GM19240 (cell line): Measurements from ENCODE around the gene LARGE1.

ENCODE experiments used
- DNase-seq: peaks from one replicate; pipeline ENCODE4 v3.0.0; 2011; ENCODE audit warnings: low spot score; ENCODE audit not compliant: insufficient read length

The LARGE1 gene

DNA sequence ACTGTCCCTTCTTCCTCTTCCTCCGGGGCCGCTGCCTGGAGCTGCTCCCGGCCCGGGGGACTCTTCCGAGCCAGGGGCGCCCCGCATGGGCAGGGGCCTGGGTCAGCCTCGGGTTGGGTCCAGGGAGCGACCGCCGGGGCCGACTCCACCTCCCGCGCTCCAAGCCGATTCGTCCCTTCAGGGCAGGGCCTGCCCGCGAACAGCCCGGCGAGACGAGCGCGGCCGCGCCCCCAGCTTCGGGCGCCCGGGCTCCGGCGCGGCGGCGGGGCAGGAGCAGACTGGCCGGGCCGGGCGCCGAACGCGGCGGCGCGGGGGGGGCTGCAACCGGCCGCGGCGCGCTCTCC, at the start of gene LARGE1:
TSS of gene LARGE1 (minus strand) at position 280 of the 344 bp plus-strand sequence.
- DNase-seq: no peak

DNA sequence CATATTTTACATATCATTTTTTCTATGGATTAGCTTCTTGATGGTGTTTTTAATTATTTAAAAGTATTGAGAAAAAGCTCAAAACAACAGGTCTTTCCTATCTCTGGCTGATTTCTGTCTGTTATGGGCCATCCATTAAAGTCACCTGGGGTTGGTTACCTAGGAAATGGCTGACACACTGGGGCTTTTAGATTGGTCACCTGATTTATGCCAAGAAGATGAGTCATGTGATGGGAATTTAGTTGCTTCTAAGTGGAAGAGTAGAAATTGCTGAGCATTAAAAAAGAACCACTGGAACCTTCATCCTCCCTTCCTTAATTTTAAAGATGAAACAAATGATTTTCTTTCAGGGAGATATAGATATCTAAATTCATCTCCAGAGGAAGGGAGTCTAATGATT, 48.8 kb upstream of the LARGE1 start:
- DNase-seq: no peak

DNA sequence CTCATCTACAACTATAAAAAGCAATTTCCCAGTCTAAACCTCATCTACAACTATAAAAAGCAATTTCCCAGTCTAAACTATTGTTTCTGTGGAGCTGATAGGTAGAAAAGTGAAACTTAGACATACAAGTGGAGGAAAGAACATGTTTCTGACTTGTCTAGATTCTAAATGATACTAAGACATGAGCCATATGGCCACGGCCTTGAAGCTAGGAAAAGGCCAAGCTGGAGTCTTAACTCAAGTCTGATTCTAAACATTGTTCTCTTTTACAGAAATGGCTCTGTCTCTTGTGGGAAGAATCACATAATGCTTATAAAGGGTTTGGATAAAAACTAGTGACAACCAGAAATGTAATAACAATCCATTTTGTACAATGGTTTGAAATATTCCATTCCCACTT, 43.8 kb upstream of the LARGE1 start:
- no peak for DNase-seq

DNA sequence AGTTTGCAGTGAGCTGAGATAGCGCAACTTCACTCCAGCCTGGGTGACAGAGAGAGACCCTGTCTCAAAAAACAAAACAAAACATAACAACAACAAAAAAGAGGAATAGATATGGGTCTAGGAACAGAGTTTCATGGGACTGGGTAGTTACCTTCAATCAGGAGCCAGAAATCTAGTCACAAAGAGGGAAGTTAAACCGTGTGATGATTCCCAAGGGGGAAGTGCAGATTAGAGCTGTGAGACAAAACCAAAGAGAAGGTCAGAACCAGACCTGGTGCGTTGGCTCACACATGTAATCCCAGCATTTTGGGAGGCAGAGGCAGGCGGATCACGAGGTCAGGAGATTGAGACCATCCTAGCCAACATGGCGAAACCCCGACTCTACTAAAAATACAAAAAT, 42.1 kb upstream of the LARGE1 start:
- no peak for DNase-seq

DNA sequence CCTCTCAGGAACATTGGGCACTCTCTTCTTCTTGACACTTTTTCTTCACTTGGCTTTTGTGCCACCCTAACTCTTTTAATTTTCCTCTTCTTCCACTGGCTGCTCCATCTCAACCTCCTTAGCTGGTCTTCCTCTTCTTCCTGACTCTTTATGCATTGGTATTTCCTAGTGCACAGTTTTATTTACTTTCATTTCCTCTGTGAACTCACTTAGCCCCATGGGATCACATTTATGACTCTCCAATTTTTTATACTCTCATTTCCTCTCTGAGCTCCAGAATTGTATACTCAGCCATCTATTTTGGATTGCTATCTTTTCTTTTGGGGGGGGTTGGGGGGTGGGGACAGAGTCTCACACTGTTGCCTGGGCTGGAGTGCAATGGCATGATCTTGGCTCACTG, 38.5 kb upstream of the LARGE1 start:
- DNase-seq: no peak

DNA sequence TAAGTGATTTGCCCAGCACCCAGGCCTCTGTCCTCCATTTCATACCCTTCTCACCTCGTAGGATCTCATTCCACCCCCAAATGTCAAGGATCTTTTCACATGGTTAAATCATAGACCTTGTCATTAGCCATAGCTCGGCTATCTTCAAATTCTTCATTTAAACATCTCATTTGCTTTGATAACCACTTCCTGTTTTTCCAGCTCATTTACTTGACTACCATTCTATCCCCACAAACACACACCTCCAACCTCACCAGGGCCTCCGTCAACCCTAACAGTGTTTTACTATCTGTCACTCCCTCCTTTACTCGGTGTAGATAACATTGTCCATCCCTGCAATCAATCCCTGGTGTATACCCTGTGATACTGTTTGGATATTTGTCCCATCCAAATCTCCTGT, 36.8 kb upstream of the LARGE1 start:
- no peak for DNase-seq

DNA sequence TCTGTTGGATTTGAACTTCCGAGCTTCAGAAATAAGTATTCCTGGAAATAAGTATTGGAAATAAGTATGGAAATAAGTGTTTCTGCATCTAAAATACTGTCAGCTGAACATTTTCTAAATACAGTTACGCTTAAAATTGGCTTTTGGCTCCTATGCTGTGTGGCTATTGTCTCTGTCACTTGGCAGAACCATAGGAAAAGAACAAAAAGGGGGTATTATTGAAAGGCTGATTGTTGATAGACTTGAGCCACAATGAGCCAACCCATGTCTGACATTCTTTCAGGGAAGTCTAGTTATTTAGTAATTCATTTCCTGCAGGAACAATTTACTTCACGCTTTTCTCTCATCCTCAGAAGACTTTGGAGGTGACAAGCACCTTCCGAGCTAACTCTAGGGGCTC, 32.5 kb upstream of the LARGE1 start:
- DNase-seq: no peak

DNA sequence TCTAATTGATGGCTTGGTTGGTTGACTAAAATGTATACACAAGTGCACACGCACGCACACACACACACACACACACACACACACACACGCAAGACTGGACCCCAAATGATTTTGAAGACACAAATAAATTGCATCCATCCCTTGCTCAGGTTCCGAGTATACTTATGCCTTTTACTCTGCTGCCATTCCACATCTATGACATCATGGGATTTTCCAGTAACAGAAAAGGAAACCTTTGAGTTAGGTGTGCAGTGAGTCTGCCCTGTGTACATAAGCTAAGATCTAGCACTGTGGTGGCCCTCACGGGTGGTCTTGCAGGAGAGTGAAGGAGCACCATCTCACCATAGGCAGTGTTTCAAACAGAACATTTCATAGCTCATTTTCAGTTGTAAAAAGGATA, 20.5 kb upstream of the LARGE1 start:
- DNase-seq: no peak

DNA sequence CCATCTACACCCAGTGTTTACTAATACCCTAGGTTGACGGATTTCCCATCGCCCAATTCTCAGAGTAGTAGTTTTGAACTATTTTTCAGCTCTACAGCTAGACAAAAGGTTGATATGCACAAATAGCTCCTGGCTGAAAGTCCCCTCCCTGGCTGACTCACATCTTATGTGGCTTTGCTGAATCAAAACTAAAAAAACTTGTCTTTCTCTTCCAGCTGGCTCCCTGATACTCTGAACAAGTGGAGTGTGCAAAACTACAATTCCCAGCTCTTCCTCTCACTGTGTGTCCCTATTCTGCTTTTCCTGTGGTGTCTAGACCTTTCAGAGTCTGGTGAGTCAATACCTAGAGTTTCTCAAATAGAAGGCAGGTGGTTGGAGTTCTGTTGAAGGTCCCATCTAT, 12.7 kb upstream of the LARGE1 start:
- DNase-seq: no peak

DNA sequence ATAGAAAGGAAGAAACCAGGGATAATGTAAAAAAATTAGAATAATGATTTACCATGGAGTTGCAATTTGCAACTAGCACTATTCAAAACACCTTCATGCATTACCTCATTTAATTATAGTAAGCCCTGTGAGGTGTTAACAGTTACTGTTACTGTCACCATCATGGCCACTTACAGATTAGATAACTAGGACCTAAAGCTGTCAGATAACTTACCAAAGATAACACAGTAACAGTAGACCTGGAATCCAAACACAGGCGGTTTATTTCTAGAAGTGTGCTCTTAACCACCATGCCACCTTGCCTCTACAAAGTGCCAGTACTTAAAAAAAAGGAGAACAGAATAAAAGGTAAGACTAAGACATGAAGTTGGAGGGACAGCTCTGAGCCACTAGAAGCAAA, 11.1 kb upstream of the LARGE1 start:
- no peak for DNase-seq

DNA sequence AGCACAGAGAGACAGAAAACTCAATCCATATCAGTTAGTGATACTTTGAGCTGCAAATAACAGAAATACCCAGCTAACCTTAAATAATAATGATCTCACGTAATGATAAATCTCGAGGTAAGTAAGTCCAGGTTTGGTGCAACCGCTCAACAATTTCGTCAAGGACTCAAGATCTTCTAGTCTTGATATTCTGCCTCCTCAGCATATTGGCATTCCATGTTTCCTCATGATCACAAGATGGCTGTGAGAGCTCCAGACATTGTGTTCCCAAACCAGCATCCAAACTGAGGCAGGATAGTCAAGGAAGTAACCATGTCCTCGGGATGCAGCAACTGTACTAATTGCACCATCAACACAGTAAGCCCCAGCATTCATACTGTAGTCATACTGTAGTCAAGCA, 7.5 kb upstream of the LARGE1 start:
- DNase-seq: no peak

DNA sequence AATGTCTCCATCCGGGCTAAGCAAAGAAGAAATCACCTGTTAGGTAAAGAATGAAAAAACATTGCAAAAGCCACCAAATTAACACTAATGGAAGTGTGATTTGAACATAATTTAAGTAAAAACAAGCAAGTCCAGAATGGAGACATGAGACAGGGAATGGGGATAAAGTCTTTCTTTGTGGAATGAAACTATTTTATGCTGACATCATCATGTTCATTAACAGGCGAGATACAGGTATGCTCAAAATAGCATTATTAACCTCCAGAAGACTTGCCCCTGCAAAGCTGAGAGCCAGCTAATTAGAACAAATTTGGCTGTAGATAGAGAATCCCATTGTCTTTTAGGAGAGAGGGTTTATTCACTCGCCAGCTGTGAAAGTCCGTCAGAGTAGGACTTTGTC, 4.9 kb upstream of the LARGE1 start:
- DNase-seq: no peak

DNA sequence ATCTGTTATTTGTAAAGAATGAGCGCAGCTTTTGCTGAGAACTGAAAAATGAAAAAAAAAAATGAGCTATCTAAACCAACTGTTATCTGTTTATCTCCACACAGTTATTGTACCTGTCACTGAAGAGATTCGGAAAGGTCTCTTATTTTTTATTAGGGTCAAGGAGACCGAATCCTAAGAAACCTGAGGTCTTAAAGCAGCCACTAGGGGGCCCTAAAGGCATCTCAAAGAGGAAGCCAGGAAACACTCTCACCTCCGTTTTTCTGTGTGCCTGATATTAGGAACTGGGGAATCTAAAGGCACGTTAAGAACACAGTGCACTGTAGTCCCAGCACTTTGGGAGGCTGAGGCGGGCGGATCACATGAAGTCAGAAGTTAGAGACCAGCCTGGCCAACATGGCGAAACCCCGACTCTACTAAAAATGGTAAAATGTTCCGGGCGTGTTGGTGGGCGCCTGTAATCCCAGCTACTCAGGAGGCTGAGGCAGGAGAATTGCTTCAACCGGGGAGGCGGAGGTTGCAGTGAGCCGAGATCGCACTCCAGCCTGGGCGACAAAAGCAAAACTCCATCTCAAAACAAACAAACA, 3.5 kb upstream of the LARGE1 start:
- DNase-seq: no peak

DNA sequence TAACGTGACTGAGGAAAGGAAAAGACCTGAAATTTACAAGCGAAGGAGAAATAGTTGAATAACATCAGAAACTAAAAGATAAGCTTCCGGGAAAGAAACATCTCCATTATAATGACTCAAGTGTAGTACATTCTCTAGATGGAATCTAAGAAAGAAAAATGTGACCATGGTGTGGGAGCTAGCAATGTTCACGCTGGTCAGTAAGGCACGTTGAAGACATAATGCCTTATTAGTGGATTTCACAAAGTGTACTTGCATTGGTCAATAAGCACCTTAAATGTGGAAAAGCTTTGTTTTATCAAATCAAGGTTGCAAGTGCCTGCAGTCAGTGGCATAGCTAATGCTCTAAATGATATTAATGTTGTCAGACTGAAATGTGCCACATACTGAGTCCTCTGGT, 2.8 kb upstream of the LARGE1 start:
- no peak for DNase-seq

DNA sequence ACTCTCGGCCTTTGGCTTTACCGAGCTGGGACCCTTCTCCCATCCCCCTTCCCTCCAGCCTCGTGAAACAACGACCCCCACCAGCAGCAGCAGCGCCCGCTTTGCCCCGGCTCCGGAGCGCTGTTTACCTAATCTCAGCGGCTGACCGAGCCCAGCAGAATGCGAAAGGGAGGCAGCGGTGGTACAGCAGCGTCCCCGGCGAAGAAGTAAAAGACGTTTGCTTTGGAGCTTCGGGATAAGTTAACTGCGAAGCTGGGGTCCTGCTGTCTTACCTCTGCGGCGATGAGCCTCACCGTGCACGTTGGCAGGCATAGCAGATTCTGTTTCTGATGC, 2.0 kb upstream of the LARGE1 start:
- no peak for DNase-seq

DNA sequence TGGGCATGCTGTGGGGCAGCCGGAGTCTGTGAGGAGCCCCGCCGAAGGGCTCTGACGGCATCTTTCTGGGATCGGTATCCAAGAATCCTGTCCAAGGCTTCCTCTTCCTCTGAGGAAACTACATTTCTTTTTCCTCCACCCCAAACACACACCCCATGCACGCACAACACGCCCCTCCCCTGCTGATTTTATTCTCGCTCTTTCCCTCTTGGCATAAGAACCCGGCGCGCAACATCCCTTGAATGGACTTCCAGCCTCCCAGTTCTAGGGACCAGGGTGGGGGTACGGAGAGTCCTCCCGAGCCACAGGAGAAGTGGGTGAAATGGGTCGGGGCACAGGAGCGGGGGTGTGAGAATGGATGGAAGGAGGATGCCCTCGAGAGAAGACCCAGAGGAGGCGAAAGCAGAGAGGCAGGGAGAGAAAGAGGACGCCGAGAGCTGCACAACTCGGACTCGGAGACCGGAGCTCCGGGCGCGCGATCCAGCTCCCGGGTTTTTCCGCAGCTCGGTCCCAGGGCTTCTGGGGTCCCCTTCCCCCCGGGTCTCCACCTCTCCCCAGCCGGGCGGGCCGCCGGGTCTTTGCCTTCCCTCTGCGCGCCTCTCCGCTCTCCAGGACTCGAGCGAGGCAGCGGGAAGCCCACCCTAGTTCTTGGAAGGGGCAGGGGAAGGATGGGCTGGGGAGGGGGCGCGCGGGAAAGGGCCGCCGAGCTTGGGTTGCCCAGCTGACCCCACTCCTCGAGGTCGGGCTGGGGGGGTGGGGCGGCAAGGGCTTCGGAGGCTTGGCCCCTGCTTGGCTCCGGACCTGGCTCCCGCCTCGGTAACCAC, 1.5 kb upstream of the LARGE1 start:
- no peak for DNase-seq

DNA sequence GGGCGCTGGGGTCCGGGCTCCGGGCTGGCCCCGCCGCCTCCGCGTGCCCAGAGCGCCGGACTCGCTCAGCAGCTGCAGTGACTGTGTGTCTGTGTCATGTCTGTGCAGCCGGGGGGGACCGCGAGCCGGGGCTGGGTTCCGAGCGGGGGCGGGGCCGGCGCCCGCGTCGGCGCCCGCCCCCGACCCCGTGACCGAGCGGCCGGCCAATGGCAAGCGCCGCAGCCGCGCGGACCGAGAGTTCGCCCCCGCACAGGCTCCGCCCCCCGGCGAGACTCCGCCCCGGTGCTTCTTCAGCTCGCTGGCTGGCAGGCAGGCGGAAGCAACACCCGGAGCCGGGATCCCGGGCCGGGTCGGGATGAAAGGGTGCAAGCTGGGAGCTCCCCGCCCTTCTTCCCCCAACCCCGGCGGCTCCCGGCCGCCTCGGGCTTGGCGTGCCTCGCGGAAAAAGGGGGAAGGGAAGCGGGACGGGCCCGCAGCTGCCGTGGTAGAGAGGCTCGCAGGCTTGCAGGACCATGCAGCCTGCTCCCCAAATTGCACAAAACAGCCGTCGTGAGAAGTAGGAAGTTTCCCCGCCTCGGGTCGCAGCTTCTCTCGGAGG, 750 bp upstream of the LARGE1 start:
- peak; percentile 86 for DNase-seq

DNA sequence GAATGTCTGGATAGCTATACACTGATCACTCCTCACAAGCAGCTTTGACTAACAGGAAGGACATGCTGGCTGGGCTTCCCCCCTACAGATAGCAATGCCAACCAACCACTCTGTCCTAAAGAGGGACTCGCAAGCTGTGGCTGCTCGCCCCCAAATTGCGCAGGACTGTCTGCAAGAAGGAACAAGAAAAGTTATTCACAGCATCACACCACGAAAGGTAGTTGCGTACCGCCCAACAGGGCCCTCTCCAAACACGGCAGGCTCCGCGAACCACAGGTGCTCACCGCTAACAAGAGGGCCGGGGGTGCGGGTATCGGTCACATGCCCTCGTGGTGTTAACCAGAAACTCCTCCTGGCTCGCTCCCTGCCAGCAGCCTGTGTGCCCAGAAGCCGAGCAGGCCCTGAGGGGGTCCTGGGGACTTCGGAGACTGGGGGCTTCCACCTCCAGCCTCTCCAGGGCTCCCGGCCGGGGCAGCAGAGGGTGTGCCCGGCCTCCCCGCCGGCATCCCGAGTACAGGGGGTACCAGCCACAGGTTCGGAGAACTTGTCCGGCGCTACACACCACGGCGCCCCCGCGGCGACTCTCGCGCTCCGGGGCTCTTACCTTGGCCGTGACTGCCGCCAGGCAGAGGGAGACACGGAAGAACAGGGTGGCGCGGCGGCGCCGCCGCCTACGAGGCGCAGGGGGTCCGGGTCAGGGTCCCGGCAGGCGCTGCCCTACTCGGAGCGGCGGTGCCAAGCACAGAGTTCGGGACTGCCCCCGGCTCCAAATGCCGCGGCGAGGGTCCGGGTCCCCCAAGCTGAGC, 682 bp downstream of the LARGE1 start:
- no peak for DNase-seq

DNA sequence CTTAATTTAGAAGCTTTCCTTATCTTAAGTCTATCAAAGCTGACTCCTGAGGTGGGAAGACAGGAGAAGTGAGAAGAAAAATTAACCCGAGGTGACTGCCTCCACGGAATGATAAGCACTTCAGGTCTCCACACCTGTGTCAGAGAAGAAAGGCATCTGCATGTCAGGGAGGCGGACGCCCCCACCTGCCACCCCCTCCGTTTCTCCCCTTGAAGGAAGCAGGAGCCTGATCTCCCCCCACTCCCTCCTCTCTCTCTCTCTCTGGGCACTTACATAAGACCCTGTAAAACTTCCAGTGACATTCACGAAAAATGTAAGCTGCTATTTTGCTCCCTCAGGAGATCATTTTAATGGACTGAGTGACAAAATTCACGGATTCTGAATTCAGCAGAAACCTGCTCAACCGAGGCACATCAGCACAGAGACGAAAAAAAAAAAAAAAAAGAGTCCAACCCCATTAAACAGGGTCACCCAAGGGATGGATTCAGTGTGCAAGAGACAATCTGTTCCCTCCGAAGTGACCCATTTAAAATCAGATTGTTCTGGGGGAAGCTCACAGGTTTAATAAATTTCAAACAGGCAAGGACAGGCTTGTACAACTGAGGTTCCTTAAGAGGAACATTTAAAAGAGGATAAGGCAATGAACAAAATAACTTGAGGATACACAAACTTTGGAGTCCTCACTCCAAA, 1.5 kb downstream of the LARGE1 start:
- DNase-seq: no peak

DNA sequence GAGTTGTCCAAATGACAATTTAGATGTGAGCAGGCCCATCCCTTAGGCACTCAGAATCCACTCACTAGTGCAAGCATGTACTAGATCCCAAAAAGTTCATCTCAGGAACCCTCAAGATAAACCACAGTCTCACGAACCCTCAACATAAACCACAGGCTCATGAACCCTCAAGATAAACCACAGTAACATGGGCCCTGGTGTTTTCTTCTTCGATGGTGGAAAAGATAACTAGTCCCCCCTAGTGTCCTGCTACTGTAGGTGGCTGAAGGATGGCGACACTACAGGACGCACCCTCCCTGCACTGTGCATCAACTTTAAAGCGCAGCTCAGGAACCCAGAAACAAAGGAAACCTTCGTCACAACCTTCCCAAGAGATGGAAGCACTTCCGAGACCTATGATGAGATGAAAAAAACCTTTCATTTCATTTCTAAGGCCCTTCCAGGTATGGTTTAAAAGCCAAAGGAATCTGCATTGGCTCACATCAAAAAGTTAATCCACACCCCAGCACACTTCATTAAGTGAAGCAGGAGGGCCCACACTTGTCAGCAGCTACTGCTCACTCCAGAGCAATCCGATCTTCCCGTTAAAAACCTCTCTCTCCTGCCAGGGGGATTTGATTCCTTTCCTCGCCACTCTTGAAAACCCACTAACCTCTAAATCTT, 2.4 kb downstream of the LARGE1 start:
- no peak for DNase-seq

DNA sequence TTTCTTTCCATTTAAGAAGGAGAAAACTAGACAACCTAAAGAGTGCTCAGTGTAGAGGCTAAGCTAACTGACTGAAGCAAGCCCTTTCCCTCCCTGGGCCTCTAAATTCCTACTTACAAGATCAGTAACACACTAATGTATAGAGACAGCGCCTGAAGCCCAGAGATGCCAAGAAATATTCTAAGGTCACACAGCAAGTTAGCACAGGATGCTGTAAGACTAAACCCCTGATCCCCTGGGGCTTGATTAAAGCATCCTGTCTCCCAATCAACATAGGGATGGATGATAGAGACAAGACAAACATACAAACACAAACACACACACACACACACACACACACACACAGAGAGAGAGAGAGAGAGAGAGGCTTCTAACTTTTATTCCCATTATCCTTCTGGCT, 5.6 kb downstream of the LARGE1 start:
- DNase-seq: no peak
